HCT116 (cell line): ENCODE data around the gene RAET1E.
"Not testable (repeated sequence)": the region's sequence is repeated elsewhere in the genome, so short reads cannot be mapped to it uniquely, and the experiment has no call there.

ENCODE experiments used
- MAX ChIP-seq: IDR thresholded peaks from 2 replicates; pipeline ENCODE4 v1.6.1; 2012
- TF ChIP-seq, protein P1 (sequence below), 3 experiments: fragments of 200-600 bp in 1 of 3; sonication (generic) in 1 of 3; IDR thresholded peaks in 2 of 3; conservative IDR thresholded peaks in 1 of 3; 2 replicates each; pipeline ENCODE4 v1.5.1; 2012 to 2017; ENCODE audit warnings: low read depth in 2 of 3, low read length in 2 of 3, antibody characterized with exemption in 1 of 3, borderline replicate concordance in 1 of 3, control low read depth in 1 of 3, mild to moderate bottlenecking in 1 of 3, mixed read lengths in 1 of 3, mixed run types in 1 of 3, moderate library complexity in 1 of 3; ENCODE audit not compliant: insufficient read depth in 1 of 3

- TF ChIP-seq, protein P1, sequence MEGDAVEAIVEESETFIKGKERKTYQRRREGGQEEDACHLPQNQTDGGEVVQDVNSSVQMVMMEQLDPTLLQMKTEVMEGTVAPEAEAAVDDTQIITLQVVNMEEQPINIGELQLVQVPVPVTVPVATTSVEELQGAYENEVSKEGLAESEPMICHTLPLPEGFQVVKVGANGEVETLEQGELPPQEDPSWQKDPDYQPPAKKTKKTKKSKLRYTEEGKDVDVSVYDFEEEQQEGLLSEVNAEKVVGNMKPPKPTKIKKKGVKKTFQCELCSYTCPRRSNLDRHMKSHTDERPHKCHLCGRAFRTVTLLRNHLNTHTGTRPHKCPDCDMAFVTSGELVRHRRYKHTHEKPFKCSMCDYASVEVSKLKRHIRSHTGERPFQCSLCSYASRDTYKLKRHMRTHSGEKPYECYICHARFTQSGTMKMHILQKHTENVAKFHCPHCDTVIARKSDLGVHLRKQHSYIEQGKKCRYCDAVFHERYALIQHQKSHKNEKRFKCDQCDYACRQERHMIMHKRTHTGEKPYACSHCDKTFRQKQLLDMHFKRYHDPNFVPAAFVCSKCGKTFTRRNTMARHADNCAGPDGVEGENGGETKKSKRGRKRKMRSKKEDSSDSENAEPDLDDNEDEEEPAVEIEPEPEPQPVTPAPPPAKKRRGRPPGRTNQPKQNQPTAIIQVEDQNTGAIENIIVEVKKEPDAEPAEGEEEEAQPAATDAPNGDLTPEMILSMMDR (IDR thresholded peaks at IDR 0.05 in 2 of 3, conservative IDR thresholded peaks at IDR 0.05 in 1 of 3; ENCODE audit: borderline replicate concordance in 1 of 3, insufficient read depth in 1 of 3, low read depth in 2 of 3, low read length in 2 of 3): not testable (repeated sequence)
- TF ChIP-seq MAX: not testable (repeated sequence)
Measured at GRCh38 chr6:149862424-149862738, 35.5 kb downstream of the RAET1E start.
